ENCODE data around the gene OR10G6.
"Not testable (repeated sequence)": the region's sequence is repeated elsewhere in the genome, so short reads cannot be mapped to it uniquely, and the experiment has no call there.

Gene OR10G6, protein sequence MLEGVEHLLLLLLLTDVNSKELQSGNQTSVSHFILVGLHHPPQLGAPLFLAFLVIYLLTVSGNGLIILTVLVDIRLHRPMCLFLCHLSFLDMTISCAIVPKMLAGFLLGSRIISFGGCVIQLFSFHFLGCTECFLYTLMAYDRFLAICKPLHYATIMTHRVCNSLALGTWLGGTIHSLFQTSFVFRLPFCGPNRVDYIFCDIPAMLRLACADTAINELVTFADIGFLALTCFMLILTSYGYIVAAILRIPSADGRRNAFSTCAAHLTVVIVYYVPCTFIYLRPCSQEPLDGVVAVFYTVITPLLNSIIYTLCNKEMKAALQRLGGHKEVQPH

DNA sequence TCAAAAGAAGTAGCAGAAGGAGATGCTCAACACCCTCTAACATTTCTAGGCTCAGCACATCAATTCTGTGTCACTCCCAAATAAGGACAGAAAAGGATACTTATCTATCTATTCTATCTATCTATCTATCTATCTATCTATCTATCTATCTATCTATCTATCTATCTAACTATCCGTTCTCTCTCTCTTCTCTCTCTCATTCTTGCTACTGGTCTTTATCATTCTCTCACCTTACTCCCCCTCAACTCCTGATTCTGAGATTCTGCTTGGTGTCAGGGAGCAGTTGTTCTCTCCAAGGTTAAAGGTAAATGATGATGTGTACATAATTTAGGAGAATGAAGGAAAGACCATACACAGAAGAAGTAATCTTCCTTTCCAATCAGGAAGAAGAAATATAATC is at the start of gene OR10G6:
OR10G6 (minus strand) TSS at position 43 of the 400 bp plus-strand sequence; CDS start at position 43, 0 bp downstream.
- no peak for DNase-seq (ENCODE audit: low spot score)

DNA sequence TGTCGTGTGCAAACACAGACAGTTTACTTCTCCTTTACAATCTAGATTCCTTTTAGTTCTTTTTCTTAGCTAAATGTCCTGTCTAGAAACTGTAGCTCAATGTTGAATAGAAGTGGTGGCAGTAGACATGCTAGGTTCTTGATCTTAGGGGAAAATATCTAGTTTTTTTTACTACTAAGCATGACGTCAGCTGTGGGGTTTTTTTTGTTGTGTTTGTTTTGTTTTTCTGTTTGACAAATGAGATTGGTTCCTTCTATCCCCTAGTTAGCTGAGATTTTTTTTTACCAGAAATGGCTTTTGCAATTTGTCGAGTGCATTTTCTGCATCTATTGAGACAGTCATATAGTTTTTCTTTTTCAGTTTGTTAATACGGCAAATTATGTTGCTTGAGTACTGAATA is 48.5 kb upstream of the OR10G6 start:
- DNase-seq (ENCODE audit: low spot score), result no peak

DNA sequence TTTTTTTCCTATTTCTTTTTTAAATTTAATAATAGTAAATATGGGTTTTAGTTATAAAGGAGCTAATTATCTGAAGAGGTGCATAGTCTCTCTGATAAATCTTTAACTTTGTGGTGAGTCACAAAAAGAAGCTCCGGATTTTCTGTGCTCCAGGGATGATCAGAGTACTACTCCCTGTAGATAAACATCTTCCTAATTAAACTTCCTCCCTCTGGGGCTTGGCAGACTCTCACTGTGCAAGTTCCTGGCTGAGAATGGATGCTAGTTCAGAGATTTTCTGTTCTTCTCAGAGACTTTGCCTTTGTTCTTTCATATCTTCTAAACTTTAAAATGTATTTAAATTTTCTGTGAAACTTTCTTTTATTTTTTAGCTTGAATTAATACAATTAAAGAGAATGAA is 46.3 kb upstream of the OR10G6 start, which contains the start of gene OR10G7:
OR10G7 (minus strand) TSS at position 72 of the 400 bp plus-strand sequence. CDS start 2,324 bp downstream, outside the sequence.
- DNase-seq (ENCODE audit: low spot score), result no peak

DNA sequence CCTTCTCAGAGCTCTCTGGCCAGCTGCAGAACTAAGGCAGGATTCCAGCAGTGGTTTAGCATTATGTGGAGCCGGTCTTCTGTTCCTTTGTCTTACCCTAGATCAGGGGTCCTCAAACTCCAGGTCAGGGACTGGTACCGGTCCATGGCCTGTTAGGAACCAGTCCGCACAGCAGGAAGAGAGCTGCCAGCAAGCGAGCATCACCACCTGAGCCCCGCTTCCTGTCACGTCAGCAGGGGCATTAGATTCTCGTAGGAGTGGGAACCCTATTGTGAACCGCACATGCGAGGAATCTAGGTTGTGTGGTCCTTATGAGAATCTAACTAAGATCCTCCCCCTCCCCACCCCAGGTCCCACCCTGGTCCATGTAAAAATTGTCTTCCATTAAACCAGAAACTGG is 44.6 kb upstream of the OR10G6 start:
- DNase-seq (ENCODE audit: low spot score), result no peak

- DNase-seq (ENCODE audit: low spot score), result no peak
Observed at GRCh38 chr11:124036666-124037065, 41.7 kb upstream of the OR10G6 start.

- no peak for DNase-seq (ENCODE audit: low spot score)
Observed at GRCh38 chr11:124026498-124026897, 31.5 kb upstream of the OR10G6 start, which contains the start of gene OR10G8. Gene OR10G8, plus strand, starts transcription at chr11:124026798. Its CDS starts 2,825 bp downstream, at chr11:124029623.

DNA sequence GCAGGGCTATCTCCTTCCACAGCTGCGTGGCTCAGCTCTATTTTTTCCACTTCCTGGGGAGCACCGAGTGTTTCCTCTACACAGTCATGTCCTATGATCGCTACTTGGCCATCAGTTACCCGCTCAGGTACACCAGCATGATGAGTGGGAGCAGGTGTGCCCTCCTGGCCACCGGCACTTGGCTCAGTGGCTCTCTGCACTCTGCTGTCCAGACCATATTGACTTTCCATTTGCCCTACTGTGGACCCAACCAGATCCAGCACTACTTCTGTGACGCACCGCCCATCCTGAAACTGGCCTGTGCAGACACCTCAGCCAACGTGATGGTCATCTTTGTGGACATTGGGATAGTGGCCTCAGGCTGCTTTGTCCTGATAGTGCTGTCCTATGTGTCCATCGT is 20.9 kb upstream of the OR10G6 start:
- not testable (repeated sequence) for DNase-seq (ENCODE audit: low spot score)

DNA sequence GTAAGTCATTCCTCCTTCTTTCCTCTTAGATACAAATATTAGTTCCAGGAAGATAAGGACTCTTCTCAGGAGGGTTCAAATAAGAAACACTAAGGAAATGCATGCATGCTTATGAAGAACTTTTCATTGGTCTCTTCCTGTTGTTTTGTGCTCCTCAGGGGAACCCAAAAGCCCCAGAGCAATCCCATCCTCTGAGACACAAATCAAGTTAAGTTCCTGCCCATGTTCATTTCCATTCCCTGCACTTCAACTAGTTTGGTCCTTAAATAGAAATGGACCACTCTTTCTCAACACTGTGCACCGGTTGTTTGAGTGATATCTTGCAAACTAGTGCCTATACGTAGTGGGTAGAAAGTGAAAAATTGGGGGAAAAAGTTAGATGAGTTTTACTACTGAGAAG is 17.7 kb upstream of the OR10G6 start, which contains the start of gene OR10G4:
OR10G4 (plus strand) TSS at position 301 of the 400 bp plus-strand sequence. CDS start 2,578 bp downstream, outside the sequence.
- no peak for DNase-seq (ENCODE audit: low spot score)

GRCh38 chr11:123979311-123979710 is 15.7 kb downstream of the OR10G6 start:
- no peak for DNase-seq (ENCODE audit: low spot score)

- DNase-seq (ENCODE audit: low spot score), result no peak
Observed at GRCh38 chr11:123977731-123978347, 17.1 kb downstream of the OR10G6 start, which contains the start of gene OR10S1. Gene OR10S1, minus strand, starts transcription at chr11:123977781. Its CDS starts 117 bp downstream, at chr11:123977664.

DNA sequence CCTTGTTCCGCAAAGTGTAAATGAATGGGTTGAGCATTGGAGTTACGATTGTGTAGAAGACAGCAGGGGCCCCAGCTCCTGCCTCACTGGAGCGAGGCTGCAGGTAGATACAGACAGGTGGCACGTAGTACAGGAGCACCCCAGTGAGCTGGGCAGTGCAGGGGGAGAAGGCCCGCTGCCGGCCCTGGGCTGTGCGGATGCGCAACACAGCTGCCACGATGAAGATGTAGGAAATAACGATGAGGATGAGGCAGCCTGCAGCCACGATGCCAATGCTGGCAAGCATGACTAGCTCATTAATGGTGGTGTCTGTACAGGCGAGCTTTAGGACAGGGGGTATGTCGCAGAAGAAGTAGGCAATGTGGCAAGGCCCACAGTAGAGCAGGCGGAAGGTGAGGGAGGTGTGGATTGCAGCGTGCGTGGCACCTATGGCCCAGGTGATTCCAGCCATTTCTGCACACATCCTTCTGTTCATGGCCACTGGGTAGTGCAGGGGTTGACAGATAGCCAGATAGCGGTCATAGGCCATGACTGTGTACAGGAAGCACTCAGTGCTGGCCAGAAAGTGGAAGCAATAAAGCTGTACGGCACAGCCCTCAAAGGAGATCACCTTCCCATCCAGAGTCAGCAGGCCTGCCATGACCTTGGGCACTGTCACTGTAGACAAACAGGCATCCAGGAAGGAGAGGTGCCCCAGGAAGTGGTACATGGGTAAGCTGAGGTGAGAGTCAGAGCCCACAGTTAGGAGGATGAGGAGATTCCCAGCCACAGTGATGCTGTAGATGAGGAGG is 18.0 kb downstream of the OR10G6 start:
- no peak for DNase-seq (ENCODE audit: low spot score)

GRCh38 chr11:123973816-123974215 is 21.1 kb downstream of the OR10G6 start:
- DNase-seq (ENCODE audit: low spot score), result no peak

- DNase-seq (ENCODE audit: low spot score), result no peak
Observed at GRCh38 chr11:123956752-123957151, 38.2 kb downstream of the OR10G6 start.

- DNase-seq (ENCODE audit: low spot score), result no peak
Observed at GRCh38 chr11:123945132-123945531, 49.8 kb downstream of the OR10G6 start.
